BLaER1 treated with 17β-estradiol and CSF1 and Interleukin-3, amounts not matched to agents 10 nM and 100 nM (cell line): Measurements from ENCODE around the gene MAP4.
A peak's percentile ranks its signal among the peaks of the same experiment; 100 is the strongest.

Source experiments
- H3K27ac ChIP-seq, 11 experiments: shearing (Covaris generic); formaldehyde crosslinking; 2 replicates each; pipeline ENCODE4 v1.8.1; 2022
- H3K27me3 ChIP-seq, 11 experiments: shearing (Covaris generic); formaldehyde crosslinking; 2 replicates each; pipeline ENCODE4 v1.8.1; 2022
- H3K36me3 ChIP-seq, 11 experiments: shearing (Covaris generic); formaldehyde crosslinking; 2 replicates each; pipeline ENCODE4 v1.8.1; 2022
- H3K4me1 ChIP-seq, 10 experiments: shearing (Covaris generic); formaldehyde crosslinking; 2 replicates each; pipeline ENCODE4 v1.8.1; 2022
- H3K4me2 ChIP-seq, 11 experiments: shearing (Covaris generic); formaldehyde crosslinking; 2 replicates each; pipeline ENCODE4 v1.8.1; 2022
- H3K4me3 ChIP-seq, 10 experiments: shearing (Covaris generic); formaldehyde crosslinking; 2 replicates each; pipeline ENCODE4 v1.8.1; 2022
- H3K9ac ChIP-seq, 11 experiments: shearing (Covaris generic); formaldehyde crosslinking; 2 replicates each; pipeline ENCODE4 v1.8.1; 2022
- H3K9me3 ChIP-seq, 11 experiments: shearing (Covaris generic); formaldehyde crosslinking; replicated peaks in 1 of 11; 2 replicates each; pipeline ENCODE4 v1.8.1; 2022
- H4K20me1 ChIP-seq, 11 experiments: shearing (Covaris generic); formaldehyde crosslinking; 2 replicates each; pipeline ENCODE4 v1.8.1; 2022
- Cebpa-rat ChIP-seq, 11 experiments: shearing (Covaris generic); IDR thresholded peaks; 2 replicates each; pipeline ENCODE4 v1.8.1; 2022

The MAP4 gene

GRCh38 chr3:48039487-48040190, 23.4 kb upstream of the MAP4 start:
- peak overlapping the region in 4 of 11 experiments; percentile 17 to 52 (median 28); a peak in 5 of 22 replicates for H3K27ac ChIP-seq

GRCh38 chr3:48038971-48039481, 22.8 kb upstream of the MAP4 start:
- 0 out of 22 replicates have a peak overlapping the region, but pooled peaks of 1 of the 11 experiments have one; percentile 21 for H3K9ac ChIP-seq
- peak overlapping the region in 3 of 11 experiments; percentile 17 to 52 (median 27); a peak in 4 of 22 replicates for H3K27ac ChIP-seq
- H3K4me2 ChIP-seq: peak overlapping the region in 7 of 11 experiments; percentile 4 to 65 (median 20); a peak in 4 of 22 replicates

More at GRCh38 chr3:48039487-48040190, 23.4 kb upstream of the MAP4 start:
- no peak overlapping the region for H3K4me3 ChIP-seq
- H3K36me3 ChIP-seq: peaks cover 0 to 32% (median 10%) of the 10 kb centered on the region in 11 experiments; a peak in 11 of 22 replicates
- H3K4me2 ChIP-seq: peak overlapping the region in 7 of 11 experiments; percentile 4 to 65 (median 20); a peak in 4 of 22 replicates
- TF ChIP-seq Cebpa-rat (IDR thresholded peaks at IDR 0.05): no peak
- no peaks in the 10 kb centered on the region for H3K27me3 ChIP-seq
- 0 out of 22 replicates have a peak overlapping the region, but pooled peaks of 1 of the 11 experiments have one; percentile 21 for H3K9ac ChIP-seq
- H3K4me1 ChIP-seq: peaks cover 12 to 33% (median 19%) of the 10 kb centered on the region in 10 experiments
- no peaks in the 10 kb centered on the region for H3K9me3 ChIP-seq
- H4K20me1 ChIP-seq: peaks cover 14 to 96% (median 75%) of the 10 kb centered on the region in 11 experiments; a peak in 19 of 22 replicates

GRCh38 chr3:48034000-48034516, 17.8 kb upstream of the MAP4 start:
- TF ChIP-seq Cebpa-rat (IDR thresholded peaks at IDR 0.05): no peak
- H3K4me2 ChIP-seq: peak overlapping the region; percentile 50 to 80 (median 61)
- H4K20me1 ChIP-seq: peaks cover 14 to 100% (median 70%) of the 10 kb centered on the region in 11 experiments; a peak in 20 of 22 replicates
- H3K4me1 ChIP-seq: peaks cover 14 to 37% (median 22%) of the 10 kb centered on the region in 10 experiments
- H3K9ac ChIP-seq: peak overlapping the region in 4 of 11 experiments; percentile 4 to 16 (median 10); a peak in 2 of 22 replicates
- H3K27me3 ChIP-seq: no peaks in the 10 kb centered on the region
- H3K9me3 ChIP-seq: 0 out of 22 replicates have a peak, but pooled peaks cover 0 to 6% (median 0%) of the 10 kb centered on the region in 11 experiments
- no peak overlapping the region for H3K4me3 ChIP-seq
- peak overlapping the region in 1 of 11 experiments; percentile 4; a peak in 1 of 22 replicates for H3K27ac ChIP-seq
- peaks cover 0 to 22% (median 4%) of the 10 kb centered on the region in 11 experiments; a peak in 12 of 22 replicates for H3K36me3 ChIP-seq

More at GRCh38 chr3:48038971-48039481, 22.8 kb upstream of the MAP4 start:
- Histone ChIP-seq H3K4me3 (no peak overlapping the region), H3K36me3 (peaks cover 0 to 29% (median 10%) of the 10 kb centered on the region in 11 experiments; a peak in 11 of 22 replicates), H3K9me3 (no peaks in the 10 kb centered on the region), H4K20me1 (peaks cover 18 to 100% (median 81%) of the 10 kb centered on the region in 11 experiments; a peak in 19 of 22 replicates), H3K4me1 (peaks cover 18 to 39% (median 25%) of the 10 kb centered on the region in 10 experiments), H3K27me3 (no peaks in the 10 kb centered on the region)
- TF ChIP-seq Cebpa-rat (IDR thresholded peaks at IDR 0.05): no peak

- 0 out of 22 replicates have a peak, but pooled peaks cover 0 to 8% (median 0%) of the 10 kb centered on the region in 11 experiments for H3K9me3 ChIP-seq
- H3K27ac ChIP-seq: no peak overlapping the region
- no peak overlapping the region for H3K4me3 ChIP-seq
- no peak for TF ChIP-seq Cebpa-rat (IDR thresholded peaks at IDR 0.05)
- H3K4me2 ChIP-seq: no peak overlapping the region
- H3K36me3 ChIP-seq: peaks cover 0 to 23% (median 3%) of the 10 kb centered on the region in 11 experiments; a peak in 8 of 22 replicates
- H4K20me1 ChIP-seq: peaks cover 20 to 100% (median 69%) of the 10 kb centered on the region in 11 experiments; a peak in 20 of 22 replicates
- H3K9ac ChIP-seq: no peak overlapping the region
- H3K27me3 ChIP-seq: no peaks in the 10 kb centered on the region
- H3K4me1 ChIP-seq: peaks cover 14 to 26% (median 18%) of the 10 kb centered on the region in 10 experiments
Observed at GRCh38 chr3:48030188-48030587, 14.0 kb upstream of the MAP4 start.

GRCh38 chr3:48026951-48027908, 11.0 kb upstream of the MAP4 start:
- Histone ChIP-seq H3K36me3 (peaks cover 0 to 28% (median 6%) of the 10 kb centered on the region in 11 experiments; a peak in 9 of 22 replicates), H3K4me2 (no peak overlapping the region), H3K9me3 (0 out of 22 replicates have a peak, but pooled peaks cover 0 to 8% (median 0%) of the 10 kb centered on the region in 11 experiments), H3K9ac (no peak overlapping the region), H3K4me3 (no peak overlapping the region), H3K27ac (no peak overlapping the region), H3K27me3 (no peaks in the 10 kb centered on the region), H4K20me1 (peaks cover 20 to 100% (median 65%) of the 10 kb centered on the region in 11 experiments; a peak in 19 of 22 replicates), H3K4me1 (peaks cover 0 to 25% (median 0%) of the 10 kb centered on the region in 10 experiments; a peak in 4 of 20 replicates)
- TF ChIP-seq Cebpa-rat (IDR thresholded peaks at IDR 0.05): no peak

GRCh38 chr3:48026098-48026497, 9.9 kb upstream of the MAP4 start:
- Histone ChIP-seq H3K9me3 (0 out of 22 replicates have a peak, but pooled peaks cover 0 to 8% (median 0%) of the 10 kb centered on the region in 11 experiments), H3K9ac (no peak overlapping the region), H3K4me2 (no peak overlapping the region), H3K4me1 (peaks cover 0 to 27% (median 0%) of the 10 kb centered on the region in 10 experiments; a peak in 4 of 20 replicates), H4K20me1 (peaks cover 20 to 100% (median 58%) of the 10 kb centered on the region in 11 experiments; a peak in 19 of 22 replicates), H3K36me3 (peaks cover 0 to 38% (median 0%) of the 10 kb centered on the region in 11 experiments; a peak in 8 of 22 replicates), H3K4me3 (no peak overlapping the region), H3K27ac (no peak overlapping the region), H3K27me3 (no peaks in the 10 kb centered on the region)
- TF ChIP-seq Cebpa-rat (IDR thresholded peaks at IDR 0.05): no peak

GRCh38 chr3:48024401-48024800, 8.2 kb upstream of the MAP4 start:
- H3K27me3 ChIP-seq: no peaks in the 10 kb centered on the region
- H3K4me2 ChIP-seq: no peak overlapping the region
- H3K4me1 ChIP-seq: peaks cover 4 to 27% (median 10%) of the 10 kb centered on the region in 10 experiments; a peak in 13 of 20 replicates
- H3K36me3 ChIP-seq: peaks cover 0 to 42% (median 0%) of the 10 kb centered on the region in 11 experiments; a peak in 7 of 22 replicates
- TF ChIP-seq Cebpa-rat (IDR thresholded peaks at IDR 0.05): no peak
- H3K9me3 ChIP-seq: 0 out of 22 replicates have a peak, but pooled peaks cover 0 to 5% (median 0%) of the 10 kb centered on the region in 11 experiments
- peaks cover 20 to 100% (median 63%) of the 10 kb centered on the region in 11 experiments; a peak in 19 of 22 replicates for H4K20me1 ChIP-seq
- no peak overlapping the region for H3K9ac ChIP-seq
- H3K27ac ChIP-seq: no peak overlapping the region
- H3K4me3 ChIP-seq: no peak overlapping the region
